Measurements from ENCODE around the gene FAM229A.
"Not testable (repeated sequence)": the region's sequence is repeated elsewhere in the genome, so short reads cannot be mapped to it uniquely, and the experiment has no call there.

Gene FAM229A

DNA sequence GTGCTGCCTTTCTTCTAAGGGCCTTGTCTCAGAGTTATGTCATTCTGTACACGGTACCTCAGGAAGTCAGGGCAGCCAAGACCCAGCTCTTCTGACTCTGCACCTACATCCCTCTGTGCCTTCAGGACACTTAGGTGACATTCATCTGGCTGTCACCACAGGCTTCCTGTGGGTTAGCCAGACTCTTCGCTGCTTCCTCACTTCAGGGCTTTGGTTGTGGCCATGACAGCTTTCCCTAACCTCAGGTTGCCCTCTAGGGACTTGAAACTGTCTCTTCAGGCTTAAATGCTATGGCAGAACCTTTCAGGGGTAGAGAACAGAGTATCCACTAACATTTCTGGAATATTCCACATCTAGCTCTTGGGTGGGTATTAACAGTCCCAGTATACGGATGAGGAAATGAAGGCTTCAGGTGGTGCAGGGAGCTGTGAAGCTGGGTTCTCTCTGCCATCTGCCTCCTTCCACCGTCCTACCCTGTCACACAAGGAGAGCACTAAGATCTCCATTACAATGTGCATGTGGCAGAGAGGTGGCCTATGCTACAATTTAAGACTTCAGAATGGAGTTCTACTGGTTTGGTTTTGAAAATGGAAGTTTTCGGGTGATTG lies 10.0 kb upstream of the FAM229A start:
- H3K27me3 ChIP-seq (ENCODE audit: insufficient read depth, low read length), result no peaks in the 10 kb centered on the region
- H3K4me3 ChIP-seq (ENCODE audit: low read length), result no peak overlapping the region
- no peaks in the 10 kb centered on the region for H3K4me1 ChIP-seq (ENCODE audit: insufficient read depth, low read length)
- H3K27ac ChIP-seq (ENCODE audit: low read length), result no peak overlapping the region
- H3K9me3 ChIP-seq (ENCODE audit: insufficient read depth, low read depth, low read length), result no peaks in the 10 kb centered on the region
- H3K36me3 ChIP-seq (ENCODE audit: insufficient read depth, low read depth, low read length), result peaks cover 80% of the 10 kb centered on the region
- H3K9ac ChIP-seq (ENCODE audit: low read depth, low read length), result no peak overlapping the region

DNA sequence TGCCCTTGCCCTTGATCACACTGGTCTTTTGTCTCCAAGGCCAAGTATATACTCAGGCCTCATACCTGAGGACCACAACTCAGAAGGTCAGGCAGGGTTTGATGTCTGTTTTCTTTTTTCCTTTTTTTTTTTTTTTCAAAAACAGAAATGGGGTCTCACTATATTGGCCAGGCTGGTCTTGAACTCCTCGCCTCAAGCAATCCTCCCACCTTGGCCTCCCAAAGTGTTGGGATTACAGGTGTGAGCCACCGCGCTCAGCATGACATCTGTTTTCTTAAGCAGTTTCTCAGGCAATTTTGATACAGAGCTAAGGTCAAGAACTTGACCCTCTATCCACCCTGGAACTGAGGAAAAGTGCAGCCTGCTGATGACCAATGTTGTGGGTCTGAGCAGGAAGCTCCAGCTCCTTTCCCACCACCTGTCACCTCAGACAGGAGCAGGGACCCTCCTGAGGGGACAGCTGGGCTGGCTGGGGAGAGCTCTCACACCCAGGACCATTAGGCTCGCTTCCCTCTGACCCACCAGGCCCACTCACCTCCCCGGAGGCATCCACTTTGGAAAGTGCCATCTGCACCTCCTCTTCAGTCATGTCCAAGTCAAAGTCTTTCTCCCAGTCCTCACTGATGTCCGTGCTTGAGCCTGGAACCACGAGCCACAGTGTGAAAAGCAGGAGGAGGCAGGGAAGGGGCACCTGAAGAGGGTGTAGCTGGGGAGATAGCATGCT lies 5.8 kb upstream of the FAM229A start:
- Histone ChIP-seq H3K9me3 (ENCODE audit: insufficient read depth, low read depth, low read length) (no peaks in the 10 kb centered on the region), H3K27me3 (ENCODE audit: insufficient read depth, low read length) (peaks cover under 1% of the 10 kb centered on the region; the same call in 1 of the 2 replicates), H3K36me3 (ENCODE audit: insufficient read depth, low read depth, low read length) (peaks cover 75% of the 10 kb centered on the region), H3K4me1 (ENCODE audit: insufficient read depth, low read length) (no peaks in the 10 kb centered on the region), H3K27ac (ENCODE audit: low read length) (no peak overlapping the region), H3K4me3 (ENCODE audit: low read length) (no peak overlapping the region), H3K9ac (ENCODE audit: low read depth, low read length) (no peak overlapping the region)

DNA sequence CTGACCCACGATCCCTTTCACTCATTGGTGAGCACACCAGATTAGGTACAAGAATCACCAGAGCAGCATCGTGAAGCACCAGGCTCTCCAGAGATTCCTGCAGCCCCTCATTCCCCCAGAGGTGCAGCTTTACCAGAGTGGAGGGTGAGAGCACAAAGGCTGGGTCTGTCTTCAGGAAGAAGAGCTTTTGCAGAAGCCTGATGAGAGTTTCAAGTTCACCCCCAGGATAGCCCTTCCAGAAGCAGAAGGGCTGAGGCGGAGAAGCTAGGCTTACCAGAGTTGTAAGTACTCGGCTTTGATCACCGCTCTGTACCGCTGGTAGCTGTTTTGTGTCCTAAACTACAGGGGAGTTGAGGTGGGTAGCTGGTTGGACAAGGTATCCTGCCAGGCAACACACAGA lies 3.2 kb upstream of the FAM229A start:
- Histone ChIP-seq H3K9ac (ENCODE audit: low read depth, low read length) (no peak overlapping the region; the same call in 1 of the 2 replicates), H3K36me3 (ENCODE audit: insufficient read depth, low read depth, low read length) (peaks cover 58% of the 10 kb centered on the region), H3K9me3 (ENCODE audit: insufficient read depth, low read depth, low read length) (no peaks in the 10 kb centered on the region)

DNA sequence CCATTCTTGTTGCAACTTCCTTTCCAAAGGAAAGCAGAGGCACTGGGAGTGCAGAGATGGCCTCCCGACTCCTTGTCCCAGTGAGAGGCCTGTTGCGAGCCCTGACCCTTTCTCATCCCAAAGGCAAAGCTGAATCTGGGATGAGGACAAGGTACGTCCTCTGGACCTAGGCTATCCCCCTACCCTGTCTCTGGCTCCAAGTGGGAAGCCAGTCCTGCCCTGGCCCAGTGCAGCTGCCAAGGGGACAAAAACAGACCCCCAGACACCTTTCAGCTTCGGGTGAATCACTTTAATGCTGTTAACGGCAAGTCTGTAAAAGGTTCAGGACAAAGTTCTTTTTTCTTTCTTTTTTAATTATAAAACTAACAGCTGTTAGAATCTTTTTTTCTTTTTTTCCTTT lies 2.6 kb upstream of the FAM229A start:
- no peak overlapping the region for H3K9ac ChIP-seq (ENCODE audit: low read depth, low read length)
- peaks cover 2% of the 10 kb centered on the region; the same call in 1 of the 2 replicates for H3K4me1 ChIP-seq (ENCODE audit: insufficient read depth, low read length)
- peaks cover 31% of the 10 kb centered on the region for H3K27me3 ChIP-seq (ENCODE audit: insufficient read depth, low read length)
- H3K27ac ChIP-seq (ENCODE audit: low read length), result no peak overlapping the region
- peaks cover 58% of the 10 kb centered on the region for H3K36me3 ChIP-seq (ENCODE audit: insufficient read depth, low read depth, low read length)
- no peaks in the 10 kb centered on the region for H3K9me3 ChIP-seq (ENCODE audit: insufficient read depth, low read depth, low read length)
- H3K4me3 ChIP-seq (ENCODE audit: low read length), result no peak overlapping the region

More for the DNA sequence above, 3.2 kb upstream of the FAM229A start:
- Histone ChIP-seq H3K4me1 (ENCODE audit: insufficient read depth, low read length) (peaks cover 2% of the 10 kb centered on the region; the same call in 1 of the 2 replicates), H3K4me3 (ENCODE audit: low read length) (no peak overlapping the region), H3K27ac (ENCODE audit: low read length) (no peak overlapping the region), H3K27me3 (ENCODE audit: insufficient read depth, low read length) (peaks cover 27% of the 10 kb centered on the region)

DNA sequence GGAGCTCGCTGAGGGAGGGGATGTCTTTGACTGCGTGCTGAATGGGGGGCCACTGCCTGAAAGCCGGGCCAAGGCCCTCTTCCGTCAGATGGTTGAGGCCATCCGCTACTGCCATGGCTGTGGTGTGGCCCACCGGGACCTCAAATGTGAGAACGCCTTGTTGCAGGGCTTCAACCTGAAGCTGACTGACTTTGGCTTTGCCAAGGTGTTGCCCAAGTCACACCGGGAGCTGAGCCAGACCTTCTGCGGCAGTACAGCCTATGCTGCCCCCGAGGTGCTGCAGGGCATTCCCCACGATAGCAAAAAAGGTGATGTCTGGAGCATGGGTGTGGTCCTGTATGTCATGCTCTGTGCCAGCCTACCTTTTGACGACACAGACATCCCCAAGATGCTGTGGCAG lies 1.4 kb upstream of the FAM229A start:
- peaks cover 51% of the 10 kb centered on the region for H3K36me3 ChIP-seq (ENCODE audit: insufficient read depth, low read depth, low read length)
- peaks cover 2% of the 10 kb centered on the region; the same call in 1 of the 2 replicates for H3K4me1 ChIP-seq (ENCODE audit: insufficient read depth, low read length)

DNA sequence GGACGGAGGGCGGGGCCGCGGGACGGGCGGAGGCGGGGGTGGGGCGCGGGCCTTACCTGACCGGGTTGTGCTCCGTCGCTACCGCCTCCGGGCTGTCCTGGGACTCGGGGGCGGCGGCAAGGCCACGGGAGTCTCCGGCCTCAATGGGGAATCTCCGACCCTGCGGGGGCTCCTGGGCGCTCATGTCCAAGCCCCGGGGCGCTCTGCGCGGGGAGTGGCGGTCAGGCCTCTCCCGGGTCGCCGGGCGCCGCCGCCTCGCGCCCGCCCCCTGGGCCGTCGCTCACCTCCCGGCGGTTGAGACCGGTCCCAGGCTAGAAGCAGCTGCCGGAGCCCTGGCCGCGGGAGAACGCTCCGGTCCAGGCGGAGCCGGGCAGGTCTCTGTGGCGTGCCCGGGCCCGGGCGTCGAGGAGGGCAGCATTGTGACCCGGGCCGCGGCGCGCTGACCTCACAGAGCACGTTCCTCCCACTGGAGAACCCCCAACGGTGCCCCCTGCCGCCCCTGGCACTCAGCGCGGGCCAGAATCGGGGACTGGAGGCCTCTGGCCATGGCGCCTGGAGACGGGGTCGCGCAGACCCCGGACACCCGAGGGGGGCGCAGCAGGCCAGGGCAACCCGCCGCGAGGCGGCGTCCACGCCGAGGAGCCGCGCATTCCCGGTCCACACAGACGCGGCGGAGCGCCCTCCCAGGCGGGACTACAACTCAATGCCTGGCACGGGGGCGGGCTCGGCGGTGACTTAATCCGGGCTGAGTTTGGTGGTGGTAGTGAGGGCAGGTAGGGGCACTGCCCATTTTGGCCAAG lies 411 bp downstream of the FAM229A start:
- Histone ChIP-seq H3K36me3 (ENCODE audit: insufficient read depth, low read depth, low read length) (peaks cover 32% of the 10 kb centered on the region), H3K4me1 (ENCODE audit: insufficient read depth, low read length) (peaks cover 2% of the 10 kb centered on the region; the same call in 1 of the 2 replicates), H3K9ac (ENCODE audit: low read depth, low read length) (peak overlapping the region; percentile 45; the same call in 1 of the 2 replicates), H3K27ac (ENCODE audit: low read length) (no peak overlapping the region), H3K9me3 (ENCODE audit: insufficient read depth, low read depth, low read length) (no peaks in the 10 kb centered on the region), H3K4me3 (ENCODE audit: low read length) (peak overlapping the region; percentile 57; the same call in 1 of the 2 replicates), H3K27me3 (ENCODE audit: insufficient read depth, low read length) (peaks cover 40% of the 10 kb centered on the region)

More for the DNA sequence above, 1.4 kb upstream of the FAM229A start:
- no peak overlapping the region for H3K9ac ChIP-seq (ENCODE audit: low read depth, low read length)
- no peak overlapping the region for H3K27ac ChIP-seq (ENCODE audit: low read length)
- no peaks in the 10 kb centered on the region for H3K9me3 ChIP-seq (ENCODE audit: insufficient read depth, low read depth, low read length)
- no peak overlapping the region for H3K4me3 ChIP-seq (ENCODE audit: low read length)
- peaks cover 34% of the 10 kb centered on the region for H3K27me3 ChIP-seq (ENCODE audit: insufficient read depth, low read length)

DNA sequence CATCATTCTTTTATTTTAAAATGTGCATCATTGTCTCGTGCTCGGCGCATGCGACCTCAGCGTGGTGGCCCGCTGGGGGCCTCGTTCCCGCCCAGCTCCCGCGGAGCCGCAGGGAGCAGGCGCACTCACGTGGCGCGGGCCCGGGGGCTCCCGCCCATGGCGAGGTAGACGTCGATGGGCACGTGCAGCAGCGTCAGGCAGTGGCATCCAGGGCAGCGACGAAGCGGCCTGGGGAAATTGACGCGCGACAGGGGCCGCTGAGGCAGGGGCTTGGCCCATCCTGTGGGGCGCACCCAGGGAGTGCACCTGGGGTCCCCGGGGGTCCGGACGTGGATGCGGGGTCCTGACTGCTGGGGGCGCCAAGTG lies 994 bp downstream of the FAM229A start:
- Histone ChIP-seq H3K27me3 (ENCODE audit: insufficient read depth, low read length) (peaks cover 40% of the 10 kb centered on the region), H3K4me1 (ENCODE audit: insufficient read depth, low read length) (peaks cover 2% of the 10 kb centered on the region; the same call in 1 of the 2 replicates), H3K27ac (ENCODE audit: low read length) (no peak overlapping the region), H3K9ac (ENCODE audit: low read depth, low read length) (no peak overlapping the region), H3K36me3 (ENCODE audit: insufficient read depth, low read depth, low read length) (peaks cover 27% of the 10 kb centered on the region), H3K4me3 (ENCODE audit: low read length) (no peak overlapping the region), H3K9me3 (ENCODE audit: insufficient read depth, low read depth, low read length) (no peaks in the 10 kb centered on the region)

DNA sequence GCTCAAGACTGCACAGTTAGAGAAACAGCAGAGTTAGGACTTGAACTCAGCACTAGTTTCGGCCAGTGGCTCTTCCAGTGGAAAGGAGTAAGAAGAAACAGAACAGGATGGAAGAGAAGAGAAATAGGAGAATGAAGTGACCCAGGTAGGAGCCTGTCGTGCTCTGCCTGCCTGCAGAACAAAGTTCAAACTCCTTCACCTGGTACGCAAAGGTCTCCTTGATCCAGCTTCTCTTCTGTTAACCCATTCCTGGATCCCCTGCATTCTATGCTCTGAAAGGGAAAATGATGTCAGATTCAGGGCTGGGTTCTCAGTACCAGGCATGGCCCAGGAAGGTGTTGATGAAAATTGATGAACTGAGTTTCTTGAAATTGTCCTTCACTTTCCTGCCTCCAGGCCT lies 3.9 kb downstream of the FAM229A start:
- H3K4me3 ChIP-seq (ENCODE audit: low read length), result no peak overlapping the region
- H3K27me3 ChIP-seq (ENCODE audit: insufficient read depth, low read length), result peaks cover 40% of the 10 kb centered on the region
- no peaks in the 10 kb centered on the region for H3K9me3 ChIP-seq (ENCODE audit: insufficient read depth, low read depth, low read length)
- H3K27ac ChIP-seq (ENCODE audit: low read length), result no peak overlapping the region
- peaks cover 3% of the 10 kb centered on the region; the same call in 1 of the 2 replicates for H3K36me3 ChIP-seq (ENCODE audit: insufficient read depth, low read depth, low read length)
- H3K4me1 ChIP-seq (ENCODE audit: insufficient read depth, low read length), result peaks cover 2% of the 10 kb centered on the region; the same call in 1 of the 2 replicates
- H3K9ac ChIP-seq (ENCODE audit: low read depth, low read length), result no peak overlapping the region

DNA sequence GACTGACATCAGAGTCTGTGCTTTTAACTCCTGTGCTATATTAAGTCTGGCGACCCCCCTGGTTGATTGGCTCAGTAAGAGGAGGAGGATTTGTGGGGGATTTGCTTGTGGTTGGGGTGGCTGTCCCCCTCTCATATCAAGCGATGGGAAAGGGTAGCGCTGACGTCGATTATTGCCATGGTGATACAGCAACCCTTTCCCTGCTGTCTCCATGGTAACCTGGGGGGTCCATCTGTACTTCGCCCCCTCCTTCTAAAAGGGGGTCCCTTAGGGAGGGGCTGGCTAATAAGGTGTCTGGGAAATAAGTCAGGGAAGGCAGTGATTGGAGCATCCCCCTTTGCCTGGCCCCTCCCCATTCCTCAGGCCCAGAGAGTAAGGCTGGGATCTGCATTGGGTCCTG lies 4.7 kb downstream of the FAM229A start:
- Histone ChIP-seq H3K9ac (ENCODE audit: low read depth, low read length) (no peak overlapping the region), H3K4me1 (ENCODE audit: insufficient read depth, low read length) (peaks cover 3% of the 10 kb centered on the region; the same call in 1 of the 2 replicates), H3K27me3 (ENCODE audit: insufficient read depth, low read length) (peaks cover 37% of the 10 kb centered on the region), H3K36me3 (ENCODE audit: insufficient read depth, low read depth, low read length) (no peaks in the 10 kb centered on the region), H3K4me3 (ENCODE audit: low read length) (no peak overlapping the region), H3K27ac (ENCODE audit: low read length) (no peak overlapping the region), H3K9me3 (ENCODE audit: insufficient read depth, low read depth, low read length) (no peaks in the 10 kb centered on the region)

DNA sequence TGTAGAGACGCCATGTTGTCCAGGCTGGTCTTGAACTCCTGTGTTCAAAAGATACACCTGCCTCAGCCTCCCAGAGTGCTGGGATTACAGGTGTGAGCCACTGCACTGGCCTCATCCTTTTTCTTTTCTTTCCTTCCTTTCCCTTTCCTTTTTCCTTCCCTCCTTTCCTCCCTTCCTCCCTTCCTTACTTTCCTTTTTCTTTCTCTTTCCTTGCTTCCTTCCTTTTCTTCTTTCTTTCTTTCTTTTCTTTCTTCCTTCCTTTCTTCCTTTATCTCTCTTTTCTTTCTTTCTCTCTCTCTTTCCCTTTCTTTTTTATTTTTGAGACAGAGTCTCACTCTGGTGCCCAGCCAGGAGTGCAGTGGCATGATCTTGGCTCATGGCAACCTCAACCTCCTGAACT lies 5.8 kb downstream of the FAM229A start:
- H3K27me3 ChIP-seq (ENCODE audit: insufficient read depth, low read length), result peaks cover 30% of the 10 kb centered on the region
- no peak overlapping the region for H3K4me3 ChIP-seq (ENCODE audit: low read length)
- H3K36me3 ChIP-seq (ENCODE audit: insufficient read depth, low read depth, low read length), result no peaks in the 10 kb centered on the region
- no peaks in the 10 kb centered on the region for H3K9me3 ChIP-seq (ENCODE audit: insufficient read depth, low read depth, low read length)
- no peak overlapping the region for H3K9ac ChIP-seq (ENCODE audit: low read depth, low read length)
- H3K4me1 ChIP-seq (ENCODE audit: insufficient read depth, low read length), result peaks cover 3% of the 10 kb centered on the region; the same call in 1 of the 2 replicates
- no peak overlapping the region for H3K27ac ChIP-seq (ENCODE audit: low read length)

DNA sequence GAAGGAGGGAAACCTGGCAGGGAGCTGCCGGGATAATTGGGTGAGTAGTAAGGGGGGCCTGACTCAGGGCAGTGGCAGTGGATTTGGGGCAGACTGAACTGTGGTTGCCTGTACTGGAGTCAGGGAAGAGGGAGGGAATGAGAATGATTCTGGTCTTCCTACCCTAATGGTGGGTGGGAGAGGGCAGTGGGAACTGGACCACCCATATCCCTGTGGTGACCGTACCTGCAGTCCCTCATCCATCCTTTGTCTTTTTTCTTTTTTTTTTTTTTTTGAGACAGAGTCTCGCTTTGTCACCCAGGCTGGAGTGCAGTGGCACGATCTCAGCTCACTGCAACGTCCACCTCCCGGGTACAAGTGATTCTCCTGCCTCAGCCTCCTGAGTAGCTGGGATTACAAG lies 6.5 kb downstream of the FAM229A start:
- H3K4me1 ChIP-seq (ENCODE audit: insufficient read depth, low read length); H3K9ac ChIP-seq (ENCODE audit: low read depth, low read length): not testable (repeated sequence)
- peaks cover 25% of the 10 kb centered on the region for H3K27me3 ChIP-seq (ENCODE audit: insufficient read depth, low read length)

More for the DNA sequence above, 6.5 kb downstream of the FAM229A start:
- not testable (repeated sequence) for H3K27ac ChIP-seq (ENCODE audit: low read length); H3K4me3 ChIP-seq (ENCODE audit: low read length); H3K36me3 ChIP-seq (ENCODE audit: insufficient read depth, low read depth, low read length); H3K9me3 ChIP-seq (ENCODE audit: insufficient read depth, low read depth, low read length)

Data from iPS-20b (cell line).